Ammon's horn (tissue), 1 donor: ENCODE measurements around the gene STK25.
A peak's percentile ranks its signal among the peaks of the same experiment; 100 is the strongest.

ENCODE experiments used
- DNase-seq: peaks from one replicate; pipeline ENCODE4 v3.0.0-alpha.2; 2016; ENCODE audit warnings: low spot score

The STK25 gene

DNA sequence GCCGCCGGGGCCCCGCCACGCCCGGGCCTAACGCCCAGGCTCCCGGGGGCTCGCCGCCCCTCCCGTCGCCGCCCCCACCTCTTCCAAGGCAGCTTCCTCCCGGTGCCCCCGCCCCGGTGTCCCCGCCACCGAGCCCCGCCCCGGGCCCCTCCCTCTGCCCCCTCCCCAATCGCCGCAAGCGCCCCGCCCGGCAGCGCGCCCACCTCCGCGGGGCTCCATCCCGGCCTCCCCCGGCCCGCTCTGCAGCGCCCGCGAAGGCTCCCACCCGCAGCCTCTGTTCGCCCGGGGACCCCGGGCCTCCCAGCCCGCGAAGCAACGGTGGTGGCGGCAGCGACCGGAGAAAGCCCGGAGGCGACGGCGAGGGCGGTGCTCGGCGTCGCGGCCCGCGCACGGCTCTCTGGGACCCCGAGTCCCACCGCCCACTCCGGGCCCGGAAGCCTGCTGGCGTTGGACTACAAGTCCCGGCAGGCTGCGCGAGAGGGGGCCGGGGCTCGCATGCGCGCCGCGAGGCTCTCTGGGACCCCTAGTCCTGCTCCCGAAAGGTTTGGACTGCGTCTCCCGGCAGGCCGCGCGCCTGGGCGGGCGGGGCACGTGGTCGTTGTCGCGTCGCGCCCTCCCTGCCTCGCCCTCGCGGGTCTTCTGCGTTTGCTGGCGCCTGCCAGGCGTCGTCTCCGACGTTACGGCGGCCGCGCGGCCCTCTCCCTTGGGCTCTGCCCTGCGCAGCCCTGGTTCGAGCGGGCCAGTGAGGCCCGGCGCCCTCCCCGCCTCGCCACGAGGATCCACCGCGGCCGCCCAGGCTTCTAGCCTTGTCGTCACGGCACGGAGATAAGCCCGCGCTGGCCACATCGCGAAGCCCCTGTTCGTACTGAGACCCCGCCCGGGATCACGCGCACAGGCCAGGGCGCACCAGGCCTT, at the start of gene STK25:
STK25 (minus strand) TSS at position 345 of the 915 bp plus-strand sequence. CDS start 549 bp downstream, outside the sequence.
- DNase-seq, result peak; percentile 97

DNA sequence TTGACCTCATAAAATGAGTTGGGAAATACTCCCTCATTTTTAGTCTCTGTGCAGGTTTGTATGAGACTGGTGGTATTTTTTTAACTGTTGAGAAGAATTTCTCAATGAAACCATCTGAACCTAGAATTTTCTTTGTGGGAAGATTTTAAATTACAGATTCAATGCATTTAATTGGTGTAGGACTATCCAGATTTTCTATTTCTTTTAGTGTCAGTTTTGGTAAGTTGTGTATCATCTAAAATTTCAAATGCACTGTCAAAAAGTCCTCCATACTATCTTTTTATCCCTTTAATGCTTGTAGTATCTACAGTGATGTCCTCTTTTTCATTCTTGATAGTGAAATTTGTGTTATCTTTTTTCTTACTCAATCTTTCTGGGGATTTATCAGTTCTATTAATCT, 48.4 kb upstream of the STK25 start:
- no peak for DNase-seq

DNA sequence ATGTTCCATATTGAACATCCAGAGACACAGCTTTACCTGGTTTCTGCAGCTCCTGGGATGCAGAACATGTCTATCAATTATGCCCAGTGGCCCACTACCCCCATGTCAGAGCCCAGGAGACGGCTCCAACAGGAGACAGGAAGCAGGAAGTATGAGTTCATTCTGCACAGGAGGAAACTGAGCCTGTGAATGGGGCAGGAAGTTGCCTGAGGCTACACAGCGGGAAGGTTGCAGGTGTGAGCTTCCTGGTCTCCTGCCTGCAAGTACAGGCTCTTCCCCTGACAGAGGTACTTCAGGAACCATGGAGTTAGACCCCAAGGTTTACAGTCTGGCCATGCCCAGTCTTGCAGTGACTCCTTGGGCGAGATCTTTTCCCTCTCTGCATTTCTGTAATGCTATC, 47.3 kb upstream of the STK25 start:
- no peak for DNase-seq

DNA sequence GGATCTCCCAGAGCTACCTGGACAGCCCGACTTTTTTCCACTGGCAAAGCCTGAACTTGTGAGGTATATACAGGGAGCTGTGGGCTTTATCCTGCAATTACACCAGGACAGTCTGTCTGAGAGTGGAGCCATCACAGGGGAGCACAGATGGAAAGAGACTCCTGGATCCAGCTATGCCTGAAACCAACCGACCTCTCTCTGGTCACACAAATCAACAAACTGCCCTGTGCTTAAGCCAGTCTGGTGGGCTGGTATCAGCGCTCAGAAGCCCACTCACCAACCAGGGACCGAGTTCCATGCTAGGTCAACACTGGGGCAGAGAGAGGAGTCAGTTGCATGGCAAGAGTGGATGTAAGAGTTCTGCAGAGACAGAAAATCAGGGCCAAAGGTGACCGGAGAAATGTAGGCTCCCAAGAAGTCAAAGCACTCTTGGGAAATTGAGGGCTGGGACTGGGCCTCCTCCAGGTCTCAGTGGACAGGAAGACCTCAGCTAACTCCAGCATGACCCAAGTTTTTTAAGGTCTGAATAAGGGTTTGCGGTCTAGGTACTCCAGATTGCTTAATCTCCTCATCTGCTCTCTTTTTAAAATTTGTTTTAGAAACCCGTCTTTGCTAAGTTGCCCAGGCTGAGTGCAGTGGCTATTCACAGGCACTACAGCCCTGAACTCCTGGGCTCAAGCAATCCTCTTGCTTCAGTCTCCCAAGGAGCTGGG, 46.4 kb upstream of the STK25 start:
- DNase-seq, result no peak

DNA sequence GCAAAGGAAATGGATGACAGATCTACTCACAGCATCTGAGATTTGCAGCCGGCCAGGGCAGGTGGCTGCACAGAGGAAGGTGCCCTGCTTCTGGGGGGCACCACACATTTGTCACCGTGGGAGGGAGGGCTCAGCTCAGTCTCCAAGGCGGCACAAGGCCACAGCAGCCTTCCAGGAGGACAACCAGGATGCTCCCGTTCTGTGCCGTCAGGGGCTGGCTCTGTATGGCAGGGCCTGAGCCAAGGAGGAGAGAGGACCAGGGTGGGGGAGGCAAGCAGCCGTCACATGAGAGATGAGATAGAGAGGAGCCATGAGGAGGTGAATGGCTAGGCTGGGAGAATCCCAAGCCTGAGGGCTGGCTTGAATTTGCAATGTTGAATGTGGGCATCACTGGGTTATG, 45.6 kb upstream of the STK25 start:
- DNase-seq, result no peak

DNA sequence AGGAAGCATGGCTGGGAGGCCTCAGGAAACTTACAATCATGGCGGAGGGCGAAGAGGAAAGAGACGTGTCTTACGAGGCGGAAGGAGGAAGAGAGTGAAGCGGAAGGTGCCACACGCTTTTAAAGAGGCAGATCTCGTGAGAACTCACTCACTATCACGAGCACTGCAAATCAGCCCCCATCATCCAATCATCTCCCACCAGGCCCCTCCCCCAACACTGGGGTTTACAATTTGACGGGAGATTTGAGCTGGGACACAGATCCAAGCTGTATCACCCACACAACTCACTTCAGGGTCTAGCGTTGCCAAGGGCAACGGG, 45.1 kb upstream of the STK25 start:
- DNase-seq, result no peak

DNA sequence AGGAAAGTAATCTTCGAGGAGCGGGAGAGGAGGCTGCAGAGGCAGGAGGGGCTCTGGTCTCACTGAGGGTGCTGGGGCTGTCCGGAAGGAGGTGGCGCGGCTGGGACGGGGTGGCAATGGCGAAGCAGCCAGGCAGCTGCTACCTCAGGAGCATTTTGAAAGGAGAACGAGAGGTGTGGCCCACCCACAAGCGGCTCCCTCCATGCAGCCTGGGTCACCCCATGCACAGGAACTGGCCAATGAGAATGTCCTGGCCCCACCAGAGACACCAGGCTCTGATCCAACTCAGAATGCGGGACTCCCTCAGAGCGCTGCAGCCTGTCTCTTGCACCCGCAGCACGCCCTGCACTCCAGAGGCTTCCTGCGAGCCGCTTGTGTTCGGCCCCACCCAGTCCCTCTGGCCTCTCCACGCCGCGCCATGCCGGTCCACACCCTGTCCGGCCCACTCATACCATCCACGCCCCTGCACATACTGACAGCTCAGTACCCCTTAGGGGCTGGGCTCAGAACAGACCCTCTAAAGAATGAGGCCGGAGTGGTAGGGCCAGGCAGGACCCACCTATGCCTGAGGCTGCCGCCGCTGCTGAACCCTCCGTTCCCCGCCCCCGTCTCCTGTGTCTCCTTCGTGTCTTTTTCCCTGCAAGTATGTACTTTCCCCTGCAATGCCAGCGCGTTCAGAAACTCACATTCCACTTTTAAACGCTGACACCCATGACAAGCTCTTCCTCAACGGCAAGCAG, 43.8 kb upstream of the STK25 start:
- DNase-seq, result no peak

DNA sequence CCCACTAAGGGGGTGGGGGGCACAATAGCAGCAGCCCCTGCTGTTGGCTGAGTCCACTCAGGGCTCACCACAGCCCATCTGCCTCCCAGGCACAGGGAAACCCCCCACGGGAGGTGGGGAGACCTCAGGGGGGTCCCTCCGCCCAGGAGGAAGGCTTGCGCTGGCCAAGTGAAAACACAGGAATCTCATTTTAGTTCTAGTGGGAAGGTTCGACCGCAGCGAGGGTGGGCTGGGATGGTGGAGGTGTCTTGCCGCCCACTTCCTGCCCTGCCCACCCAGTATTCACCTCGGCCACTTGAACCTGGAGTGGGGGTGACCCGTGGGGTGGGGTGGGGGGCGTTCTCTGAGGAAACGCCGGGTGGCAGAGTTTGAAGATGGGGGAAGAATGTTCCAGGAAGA, 43.2 kb upstream of the STK25 start:
- no peak for DNase-seq

DNA sequence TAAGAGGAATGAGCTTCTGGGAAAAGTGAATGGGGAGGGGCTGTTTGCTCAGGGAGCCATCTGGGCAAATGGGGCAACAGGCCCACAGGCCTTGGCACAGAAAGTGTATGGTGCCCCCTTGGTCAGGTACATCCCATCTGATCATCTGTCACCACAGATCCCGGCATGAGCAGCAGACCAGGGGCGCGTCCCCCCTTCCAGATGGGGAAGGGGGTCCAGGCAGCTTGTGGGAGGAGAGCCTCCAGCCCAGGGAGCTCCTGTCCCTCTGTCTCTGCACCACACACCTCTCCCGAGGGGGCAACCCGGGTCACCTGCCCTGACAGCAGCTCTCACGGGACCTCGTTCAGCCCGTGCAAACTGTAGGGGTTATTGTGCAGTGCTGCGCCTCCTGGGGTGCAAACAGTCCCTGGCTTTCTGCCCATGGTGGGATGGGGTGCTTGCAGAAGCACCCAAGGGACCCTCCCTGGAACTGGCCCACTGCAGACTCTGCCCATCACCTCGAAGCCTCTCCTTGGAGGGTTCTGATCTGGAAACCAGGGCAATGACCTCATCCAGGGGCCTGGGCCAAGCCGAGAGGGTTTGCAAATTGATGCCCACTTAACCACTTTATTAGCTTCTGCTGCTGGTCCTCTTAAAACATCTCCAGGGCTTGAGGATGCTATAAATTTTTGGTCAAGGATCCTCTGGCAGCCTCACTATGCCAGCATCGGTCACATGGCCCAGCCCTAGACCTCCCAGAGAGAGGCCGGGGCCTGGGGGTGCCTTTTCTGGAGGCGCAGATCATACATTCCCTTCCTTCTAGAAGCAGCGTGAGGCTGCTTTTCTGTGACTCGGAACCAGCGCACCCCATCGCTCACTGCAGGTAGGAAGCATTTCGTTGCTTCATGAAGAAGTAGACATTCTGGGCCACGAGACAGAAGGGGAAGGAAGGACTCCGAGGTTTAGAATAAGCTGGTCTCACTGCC, 42.5 kb upstream of the STK25 start:
- no peak for DNase-seq

DNA sequence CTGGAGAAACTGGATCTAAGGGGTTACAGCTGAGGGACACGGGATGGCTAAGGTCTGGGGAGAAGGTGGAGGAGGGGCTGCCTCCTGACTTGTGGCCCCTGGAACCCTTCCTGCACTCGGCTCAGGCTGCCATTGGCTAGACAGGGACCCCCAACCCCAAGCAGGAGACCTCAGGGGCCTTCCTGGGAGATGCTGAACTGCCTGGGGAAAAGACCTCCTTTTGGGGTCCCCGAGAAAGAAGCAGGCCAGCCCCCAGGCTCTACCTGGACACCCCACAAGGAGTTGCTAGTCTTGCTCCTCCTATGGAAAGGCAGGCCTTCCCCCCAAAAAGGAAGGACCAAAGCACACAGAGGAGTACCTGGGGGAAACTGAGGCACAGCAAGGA, 40.1 kb upstream of the STK25 start:
- no peak for DNase-seq

DNA sequence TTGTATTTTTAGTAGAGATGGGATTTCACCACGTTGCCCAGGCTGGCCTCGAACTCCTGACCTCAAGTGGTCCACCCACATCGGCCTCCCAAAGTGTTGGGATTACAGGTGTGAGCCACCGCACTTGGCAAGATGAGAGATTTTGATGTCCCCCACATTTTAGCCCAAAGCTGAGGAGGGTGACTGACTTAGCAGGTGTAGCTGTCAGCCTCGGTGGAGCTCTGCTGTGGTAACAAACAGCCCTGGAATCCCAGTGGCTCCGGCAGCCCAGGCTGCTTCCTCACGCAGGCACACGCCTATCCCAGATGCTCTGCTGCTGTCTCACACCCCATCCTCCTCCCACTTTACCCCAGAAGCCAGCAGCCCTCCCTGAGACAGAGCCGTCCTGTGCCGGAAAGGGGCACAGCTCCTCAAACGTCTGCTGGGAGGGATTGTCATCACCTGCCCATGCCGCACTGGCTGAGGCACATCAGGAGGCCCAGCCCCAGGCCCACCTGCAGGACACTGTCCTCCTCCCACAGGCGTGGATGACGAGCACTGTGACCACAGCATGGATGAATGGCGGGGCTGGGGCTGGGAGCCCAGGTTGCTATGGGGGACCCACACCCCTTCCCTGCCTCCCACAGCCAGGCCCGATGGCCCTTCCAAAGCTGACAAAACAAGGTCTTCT, 39.5 kb upstream of the STK25 start:
- DNase-seq, result no peak

DNA sequence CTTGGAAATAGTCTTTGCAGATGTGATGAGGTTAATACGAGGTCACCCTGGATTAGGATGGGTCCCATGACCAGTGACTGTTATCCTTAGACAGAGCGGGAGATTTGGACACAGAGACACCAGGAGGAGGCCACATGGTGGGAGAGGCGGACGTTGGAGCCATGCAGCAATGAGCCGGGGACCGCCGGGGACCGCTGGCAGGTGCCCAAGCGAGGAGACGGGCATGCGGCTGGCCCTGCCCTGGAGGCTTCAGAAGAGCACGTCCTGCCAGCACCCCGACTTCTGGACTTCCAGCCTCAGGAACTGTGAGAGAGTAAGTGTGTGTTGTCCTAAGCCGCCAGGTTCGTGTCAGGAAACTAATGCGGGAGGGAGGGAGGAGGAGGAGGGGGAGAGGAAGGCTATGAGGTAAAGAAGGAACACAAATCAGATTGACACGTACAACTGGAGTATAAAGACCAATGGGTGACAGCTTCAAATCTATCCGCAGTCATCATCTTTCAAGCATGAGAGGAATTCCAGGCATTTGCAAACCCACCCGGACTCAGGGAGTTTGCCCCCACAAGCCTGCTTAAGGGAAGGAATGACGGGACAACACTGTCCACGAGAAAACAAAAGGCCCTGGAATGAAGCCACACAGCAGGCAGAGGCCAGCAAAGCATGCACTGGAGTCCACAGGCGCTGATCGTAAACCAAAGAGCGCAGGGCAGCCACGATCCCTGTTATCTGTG, 38.6 kb upstream of the STK25 start:
- DNase-seq, result peak; percentile 35

DNA sequence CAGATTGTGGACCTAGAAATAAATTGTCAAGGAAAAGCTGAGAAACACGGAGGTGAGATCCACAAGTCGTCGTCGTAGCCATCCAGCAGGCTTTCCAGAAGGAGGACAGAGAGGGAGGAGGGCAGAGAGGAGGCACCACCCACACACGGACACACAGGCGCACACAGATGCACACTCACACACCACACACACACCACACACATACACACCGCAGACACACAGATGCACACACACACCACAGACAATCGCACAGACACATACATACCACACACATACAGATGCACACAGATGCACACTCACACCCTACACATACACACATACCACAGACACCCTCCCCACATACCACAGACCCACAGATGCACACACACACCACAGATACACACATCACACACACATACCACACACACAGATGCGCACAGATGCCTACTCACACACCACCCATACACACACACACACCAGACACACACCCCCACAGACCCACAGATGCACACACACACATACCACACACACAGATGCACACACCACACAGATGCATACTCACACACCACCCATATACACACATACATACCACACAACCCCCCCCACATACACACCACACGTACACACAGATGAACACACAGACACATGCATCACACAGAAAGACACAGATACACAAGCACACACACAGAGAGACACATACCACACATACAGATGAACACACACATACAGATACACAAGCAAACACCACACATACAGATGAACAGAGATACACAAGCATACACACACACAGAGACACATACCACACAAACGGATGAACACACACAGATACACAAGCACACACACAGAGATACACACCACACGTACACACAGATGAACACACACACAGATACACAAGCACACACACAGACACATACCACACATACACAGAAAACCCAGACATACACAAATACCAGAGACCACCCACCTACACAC, 37.4 kb upstream of the STK25 start:
- no peak for DNase-seq

DNA sequence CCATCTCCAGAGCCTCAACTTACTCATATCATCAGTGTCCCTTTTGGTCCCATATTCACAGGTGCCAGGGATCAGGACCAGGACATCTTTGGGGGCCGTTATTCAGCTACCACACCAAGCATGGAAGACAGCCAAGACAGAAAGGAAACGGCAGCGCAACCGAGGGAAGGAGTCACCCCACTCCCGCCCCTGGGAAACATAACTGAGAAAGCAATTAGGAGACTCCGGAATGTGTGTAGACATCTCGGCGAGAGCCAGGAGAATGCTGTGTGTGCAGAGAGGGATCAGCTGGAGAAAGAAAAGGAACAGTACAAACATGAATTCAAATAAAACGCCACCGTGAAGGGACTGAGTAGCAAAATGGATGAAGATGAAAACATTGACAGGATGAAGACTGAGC, 36.7 kb upstream of the STK25 start:
- no peak for DNase-seq

DNA sequence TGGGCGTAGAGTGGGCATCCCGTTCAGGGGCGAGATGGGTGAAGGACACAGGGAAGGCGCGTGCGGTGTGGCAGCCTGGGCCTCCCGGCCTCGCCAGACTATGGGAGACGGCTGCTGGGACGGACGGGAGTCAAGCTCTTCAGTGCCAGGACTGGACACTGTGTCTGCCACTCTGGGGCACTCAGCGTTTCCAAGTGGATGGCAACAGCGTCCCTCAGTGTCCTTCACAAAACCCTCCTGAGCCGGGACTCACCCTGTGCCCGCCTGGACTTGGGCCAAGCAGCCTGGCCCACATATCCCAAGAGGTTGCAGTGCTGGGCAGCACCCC, 33.9 kb upstream of the STK25 start:
- DNase-seq, result no peak

DNA sequence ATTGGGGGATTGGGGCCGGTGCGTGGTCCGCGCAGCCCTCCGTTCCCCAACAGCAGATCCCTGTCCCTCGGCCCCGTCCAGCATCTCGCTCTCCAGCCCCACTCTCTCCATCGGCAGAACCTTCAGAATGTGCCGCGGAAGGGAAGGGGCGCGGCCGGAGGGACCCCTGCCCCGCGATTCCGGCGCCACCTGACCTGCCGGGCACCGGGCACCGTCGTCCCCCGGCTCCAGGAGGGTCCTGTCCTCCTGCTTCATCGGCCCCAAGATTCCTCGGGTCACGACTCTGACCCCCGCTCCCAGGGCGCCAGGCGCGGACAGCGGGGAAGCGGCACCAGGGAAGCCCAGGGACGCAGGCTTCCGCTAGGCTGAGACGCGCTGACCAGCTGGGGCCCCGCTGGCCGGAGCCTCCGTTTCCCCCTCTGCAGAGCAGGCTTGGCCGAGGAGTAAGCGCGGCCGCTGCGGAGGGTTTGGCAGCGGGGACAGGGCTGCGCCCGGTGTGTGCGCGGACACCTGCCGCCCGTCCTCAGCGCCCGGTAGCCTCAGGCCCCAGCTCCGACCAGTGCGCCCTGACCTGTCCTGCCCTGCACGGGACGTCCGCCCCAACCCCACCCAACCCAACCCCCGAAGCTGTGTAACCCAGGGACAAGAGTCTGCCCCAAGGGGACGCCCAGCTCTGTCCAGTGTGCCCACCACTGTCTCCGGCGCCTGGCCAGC, 33.3 kb upstream of the STK25 start:
- DNase-seq, result no peak

DNA sequence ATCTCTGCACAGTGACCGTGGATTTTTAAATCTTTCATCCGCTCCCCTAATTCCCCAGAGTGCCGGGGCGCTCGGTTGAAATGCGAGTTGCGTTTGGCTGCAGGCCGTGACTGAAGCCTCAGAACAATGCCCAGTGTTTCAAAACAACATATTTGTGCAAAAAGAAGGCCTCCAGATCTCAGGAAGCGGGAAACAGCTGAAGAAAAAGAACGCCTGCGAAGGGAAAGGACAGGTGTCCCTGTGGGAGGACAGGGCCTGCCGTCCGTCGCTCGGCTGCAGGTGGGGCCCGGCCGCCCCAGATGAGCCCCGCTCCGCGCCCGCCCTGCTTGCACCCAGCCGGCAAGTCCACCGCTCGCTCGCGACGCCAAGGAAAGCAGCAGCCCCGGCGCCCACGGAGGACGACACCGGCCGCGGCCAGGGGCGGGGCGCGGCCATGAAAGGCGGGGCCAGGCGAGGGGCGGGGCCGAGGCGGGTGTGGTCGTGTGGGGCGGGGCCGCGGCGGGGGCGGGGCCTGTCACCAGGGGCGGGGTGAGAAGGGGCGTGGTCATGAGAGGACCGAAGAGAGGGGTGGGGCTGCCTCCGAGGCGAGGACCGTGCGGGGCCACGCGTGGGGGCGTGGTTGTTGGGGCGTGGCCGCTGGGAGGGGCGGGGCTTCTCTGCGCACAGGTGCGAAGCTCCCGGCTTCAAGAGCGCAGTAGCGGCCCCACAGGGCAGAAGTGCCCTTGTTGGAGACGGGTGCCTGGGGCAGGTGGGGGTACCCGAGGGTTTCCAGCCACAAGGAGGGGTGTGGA, 32.6 kb upstream of the STK25 start:
- DNase-seq, result peak; percentile 54

DNA sequence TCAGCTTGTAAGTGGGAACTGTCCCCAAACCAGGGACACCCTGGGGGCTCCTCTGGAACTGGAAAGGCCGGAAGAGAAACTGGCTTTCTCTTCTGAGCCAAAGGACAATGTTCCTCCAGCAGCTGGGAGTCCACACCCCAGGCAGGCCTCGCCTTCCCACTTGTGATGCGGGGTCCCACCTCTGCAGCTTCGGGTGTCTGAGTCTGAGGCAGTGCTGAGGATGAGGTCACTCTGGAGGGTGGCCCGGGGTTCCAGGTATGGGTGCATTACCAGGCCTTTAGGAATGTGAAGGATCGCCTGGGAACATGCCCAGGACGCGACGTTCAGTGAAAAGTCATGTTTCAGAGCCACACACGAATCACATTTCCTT, 32.0 kb upstream of the STK25 start:
- DNase-seq, result no peak
